WI38 (cell line): ENCODE measurements around the gene ROBO2.

Source experiments
- H3K4me3 ChIP-seq: 2 replicates; pipeline ENCODE4 v1.5.1; 2011; ENCODE audit warnings: low read depth, mild to moderate bottlenecking, control low read depth, low read length
- CTCF ChIP-seq: IDR thresholded peaks from 2 replicates; pipeline ENCODE4 v1.5.1; 2012; ENCODE audit warnings: low read depth, mild to moderate bottlenecking, control low read depth, low read length

The ROBO2 gene

DNA sequence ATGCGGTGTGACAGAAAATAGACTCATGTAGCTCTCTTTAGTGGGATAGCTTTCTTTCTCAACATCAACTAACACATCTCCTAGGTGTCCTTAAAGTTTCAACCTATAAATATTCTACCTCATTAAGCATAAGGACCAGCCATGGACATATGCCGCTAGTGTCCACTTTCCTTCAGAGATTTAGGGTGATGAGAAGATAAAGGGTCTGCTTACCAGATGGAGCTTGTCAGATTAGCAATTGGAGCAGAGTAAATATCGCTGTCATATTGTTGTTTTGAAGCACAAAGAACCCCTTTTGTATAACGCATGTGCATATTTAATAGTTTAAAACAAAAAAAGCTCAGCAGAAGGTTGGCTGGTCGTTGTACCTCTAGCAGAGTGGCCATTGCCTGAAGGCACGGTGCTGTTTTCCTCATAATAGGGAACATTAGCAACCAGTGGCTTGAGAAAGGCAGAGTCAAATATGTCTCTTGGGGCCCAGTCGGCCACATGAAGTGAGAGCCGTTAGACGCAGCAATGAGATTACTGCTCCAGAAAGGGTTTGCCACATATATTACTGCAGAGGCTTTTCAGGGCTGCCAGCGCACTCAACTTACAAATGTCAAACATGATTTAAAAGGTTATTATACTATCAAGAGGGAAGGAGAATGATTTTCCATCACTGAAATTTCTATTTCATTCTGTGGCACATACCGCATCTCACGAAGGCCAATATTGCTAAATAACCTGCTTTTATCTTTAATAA, 264.2 kb downstream of the ROBO2 start:
- no peak overlapping the region for H3K4me3 ChIP-seq
- TF ChIP-seq CTCF: no peak

- TF ChIP-seq CTCF: no peak
Measured at GRCh38 chr3:77304700-77305021, 264.8 kb downstream of the ROBO2 start.

GRCh38 chr3:77309460-77309859, 269.6 kb downstream of the ROBO2 start:
- no peak overlapping the region for H3K4me3 ChIP-seq
- no peak for TF ChIP-seq CTCF

More at GRCh38 chr3:77304700-77305021, 264.8 kb downstream of the ROBO2 start:
- no peak overlapping the region for H3K4me3 ChIP-seq

DNA sequence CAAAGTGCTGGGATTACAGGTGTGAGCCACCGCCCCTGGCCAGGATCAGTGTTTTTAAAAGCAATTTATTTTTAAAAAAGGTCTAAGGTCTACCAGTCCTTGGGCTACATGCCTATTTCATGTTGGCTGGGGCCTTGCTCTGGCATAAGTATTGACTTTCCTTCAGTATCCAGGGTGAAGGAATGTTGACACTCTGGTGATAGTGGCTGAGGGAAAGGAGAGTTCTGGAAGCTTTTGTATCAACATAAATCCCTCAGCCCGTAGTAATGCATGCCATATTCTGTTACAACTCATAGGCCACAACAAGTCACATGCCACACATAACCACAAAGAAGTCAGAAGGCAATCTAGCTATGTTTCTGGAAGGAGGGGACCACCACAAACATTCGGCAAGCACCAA, 273.9 kb downstream of the ROBO2 start:
- no peak for TF ChIP-seq CTCF

GRCh38 chr3:77319711-77320110, 279.8 kb downstream of the ROBO2 start:
- no peak for TF ChIP-seq CTCF
- no peak overlapping the region for H3K4me3 ChIP-seq

More for the DNA sequence above, 273.9 kb downstream of the ROBO2 start:
- no peak overlapping the region for H3K4me3 ChIP-seq

GRCh38 chr3:77320514-77320913, 280.6 kb downstream of the ROBO2 start:
- H3K4me3 ChIP-seq: no peak overlapping the region
- TF ChIP-seq CTCF: peak; percentile 64; the same call in 1 of the 2 replicates

GRCh38 chr3:77321646-77322045, 281.7 kb downstream of the ROBO2 start:
- no peak for TF ChIP-seq CTCF

More at GRCh38 chr3:77321646-77322045, 281.7 kb downstream of the ROBO2 start:
- no peak overlapping the region for H3K4me3 ChIP-seq
